DMS153 treated with DMSO at 0.1 percent for 48 hours (cell line): ENCODE results near the gene LARP4B.
"Not testable (repeated sequence)": the region's sequence is repeated elsewhere in the genome, so short reads cannot be mapped to it uniquely, and the experiment has no call there.

Experiments used
- DNase-seq: peaks from one replicate; lab custom pipeline; 2025; ENCODE audit not compliant: unreplicated experiment; lab: John Stamatoyannopoulos, UW

LARP4B gene

GRCh38 chr10:958856-959255 is 27.4 kb upstream of the LARP4B start:
- no peak for DNase-seq

- DNase-seq, result no peak
Observed at GRCh38 chr10:958106-958505, 26.6 kb upstream of the LARP4B start.

- no peak for DNase-seq
Observed at GRCh38 chr10:955820-956217, 24.3 kb upstream of the LARP4B start.

- DNase-seq, result peak; percentile 31
Observed at GRCh38 chr10:955127-955819, 23.8 kb upstream of the LARP4B start.

GRCh38 chr10:954396-954795 is 22.9 kb upstream of the LARP4B start:
- no peak for DNase-seq

- DNase-seq, result no peak
Observed at GRCh38 chr10:953836-954235, 22.3 kb upstream of the LARP4B start.

- DNase-seq, result no peak
Observed at GRCh38 chr10:949446-949845, 17.9 kb upstream of the LARP4B start.

GRCh38 chr10:948347-948746 is 16.8 kb upstream of the LARP4B start:
- no peak for DNase-seq

GRCh38 chr10:947881-948280 is 16.4 kb upstream of the LARP4B start:
- no peak for DNase-seq

- DNase-seq, result no peak
Observed at GRCh38 chr10:947051-947450, 15.5 kb upstream of the LARP4B start.

- no peak for DNase-seq
Observed at GRCh38 chr10:945778-946177, 14.3 kb upstream of the LARP4B start.

GRCh38 chr10:944034-944831 is 12.7 kb upstream of the LARP4B start:
- DNase-seq, result no peak

- DNase-seq, result no peak
Observed at GRCh38 chr10:943334-944033, 12.0 kb upstream of the LARP4B start.

- no peak for DNase-seq
Observed at GRCh38 chr10:938941-939678, 7.6 kb upstream of the LARP4B start.

- DNase-seq, result no peak
Observed at GRCh38 chr10:934746-935406, 3.4 kb upstream of the LARP4B start.

GRCh38 chr10:934165-934564 is 2.7 kb upstream of the LARP4B start:
- not testable (repeated sequence) for DNase-seq

- no peak for DNase-seq
Observed at GRCh38 chr10:932589-932988, 1.1 kb upstream of the LARP4B start.

GRCh38 chr10:930625-931325 is 730 bp downstream of the LARP4B start:
- DNase-seq, result no peak

GRCh38 chr10:929960-930624 is 1.4 kb downstream of the LARP4B start:
- no peak for DNase-seq

GRCh38 chr10:927131-927530 is 4.4 kb downstream of the LARP4B start:
- no peak for DNase-seq
